HEK293T (cell line): ENCODE results near the gene CCIN.

Experiments used
- CTCF ChIA-PET: fragments of 350-600 bp; formaldehyde crosslinking; extraction: SDS; loops from one replicate; lab custom pipeline; 2021; ENCODE audit warnings: antibody characterized with exemption, inconsistent platforms; lab: Yijun Ruan, JAX
- POLR2A ChIA-PET: fragments of 350-600 bp; formaldehyde crosslinking; extraction: SDS; loops from one replicate; lab custom pipeline; 2020; ENCODE audit warnings: antibody characterized with exemption, inconsistent platforms; lab: Yijun Ruan, JAX
- DNase-seq: peaks from one replicate; pipeline ENCODE4 v3.0.0; 2012; ENCODE audit warnings: mixed read lengths; ENCODE audit errors: extremely low spot score
- ARNT ChIP-seq: fragments of 450-650 bp; IDR thresholded peaks from 2 replicates; pipeline ENCODE4 v1.6.1; 2017; ENCODE audit warnings: mild to moderate bottlenecking
- BHLHE40 ChIP-seq: fragments of 450-650 bp; IDR thresholded peaks from 2 replicates; pipeline ENCODE4 v1.6.1; 2016; ENCODE audit warnings: mild to moderate bottlenecking, moderate library complexity, borderline replicate concordance
- CTBP1 ChIP-seq: fragments of 450-650 bp; IDR thresholded peaks from 2 replicates; pipeline ENCODE4 v1.6.1; 2016; ENCODE audit warnings: borderline replicate concordance
- ELF4 ChIP-seq: fragments of 450-650 bp; IDR thresholded peaks from 2 replicates; pipeline ENCODE4 v1.6.1; 2017; ENCODE audit warnings: antibody characterized with exemption
- FOXA1 ChIP-seq: fragments of 450-650 bp; IDR thresholded peaks from 2 replicates; pipeline ENCODE4 v1.6.1; 2016; ENCODE audit warnings: mild to moderate bottlenecking
- FOXK2 ChIP-seq: fragments of 450-650 bp; IDR thresholded peaks from 2 replicates; pipeline ENCODE4 v1.6.1; 2016; ENCODE audit warnings: mild to moderate bottlenecking
- FOXM1 ChIP-seq: fragments of 450-650 bp; IDR thresholded peaks from 2 replicates; pipeline ENCODE4 v1.6.1; 2017; ENCODE audit warnings: mild to moderate bottlenecking, borderline replicate concordance
- HDGF ChIP-seq: fragments of 450-650 bp; IDR thresholded peaks from 2 replicates; pipeline ENCODE4 v1.6.1; 2017; ENCODE audit warnings: antibody characterized with exemption, borderline replicate concordance
- L3MBTL2 ChIP-seq: fragments of 450-650 bp; conservative IDR thresholded peaks from 2 replicates; pipeline ENCODE4 v1.6.1; 2016; ENCODE audit warnings: mild to moderate bottlenecking
- LEF1 ChIP-seq: fragments of 450-650 bp; IDR thresholded peaks from 2 replicates; pipeline ENCODE4 v1.6.1; 2017; ENCODE audit warnings: mild to moderate bottlenecking, borderline replicate concordance
- NFRKB ChIP-seq: fragments of 450-650 bp; IDR thresholded peaks from 2 replicates; pipeline ENCODE4 v1.6.1; 2016; ENCODE audit warnings: mild to moderate bottlenecking, moderate library complexity
- SP1 ChIP-seq: fragments of 450-650 bp; IDR thresholded peaks from 2 replicates; pipeline ENCODE4 v1.6.1; 2017
- SUZ12 ChIP-seq: fragments of 450-650 bp; IDR thresholded peaks from 2 replicates; pipeline ENCODE4 v1.6.1; 2016; ENCODE audit warnings: mild to moderate bottlenecking
- TARDBP ChIP-seq: fragments of 450-650 bp; IDR thresholded peaks from 2 replicates; pipeline ENCODE4 v1.6.1; 2016
- ZNF384 ChIP-seq: fragments of 450-650 bp; IDR thresholded peaks from 2 replicates; pipeline ENCODE4 v1.6.1; 2016
- TF ChIP-seq, protein P1 (sequence below): fragments of 450-650 bp; IDR thresholded peaks from 2 replicates; pipeline ENCODE4 v1.6.1; 2016

Gene CCIN

DNA sequence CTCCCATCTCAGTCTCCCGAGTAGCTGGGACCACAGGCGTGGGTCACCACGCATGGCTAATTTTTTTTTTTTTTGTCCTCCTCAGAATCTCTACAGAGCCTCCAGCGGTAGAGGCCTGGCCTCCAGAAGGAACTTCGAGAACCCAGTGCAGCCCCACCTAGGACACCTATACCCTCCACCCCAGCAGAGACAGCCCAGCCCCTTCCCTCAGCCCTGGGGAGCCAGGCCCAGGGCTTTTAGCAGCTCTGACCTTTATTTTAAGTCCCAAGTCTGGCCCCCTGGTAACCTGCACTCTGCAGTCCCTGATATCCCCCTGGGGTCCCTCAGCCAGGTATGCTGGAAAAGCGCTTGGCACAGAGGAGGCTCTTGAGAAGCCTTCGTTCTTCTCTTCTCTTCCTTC, 27.4 kb upstream of the CCIN start:
- ChIA-PET CTCF (no interaction called here), POLR2A (no interaction called here)
- no peak for DNase-seq
- no peak for TF ChIP-seq TARDBP
- TF ChIP-seq SP1 = no peak
- TF ChIP-seq, protein P1, sequence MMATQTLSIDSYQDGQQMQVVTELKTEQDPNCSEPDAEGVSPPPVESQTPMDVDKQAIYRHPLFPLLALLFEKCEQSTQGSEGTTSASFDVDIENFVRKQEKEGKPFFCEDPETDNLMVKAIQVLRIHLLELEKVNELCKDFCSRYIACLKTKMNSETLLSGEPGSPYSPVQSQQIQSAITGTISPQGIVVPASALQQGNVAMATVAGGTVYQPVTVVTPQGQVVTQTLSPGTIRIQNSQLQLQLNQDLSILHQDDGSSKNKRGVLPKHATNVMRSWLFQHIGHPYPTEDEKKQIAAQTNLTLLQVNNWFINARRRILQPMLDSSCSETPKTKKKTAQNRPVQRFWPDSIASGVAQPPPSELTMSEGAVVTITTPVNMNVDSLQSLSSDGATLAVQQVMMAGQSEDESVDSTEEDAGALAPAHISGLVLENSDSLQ = no peak
- TF ChIP-seq L3MBTL2 = no peak
- TF ChIP-seq NFRKB = no peak

GRCh38 chr9:36142510-36143244, 26.5 kb upstream of the CCIN start:
- DNase-seq = no peak
- no peak for TF ChIP-seq ZNF384
- TF ChIP-seq FOXA1 = no peak
- no peak for TF ChIP-seq FOXK2
- no peak for TF ChIP-seq HDGF
- no peak for TF ChIP-seq BHLHE40
- TF ChIP-seq CTBP1 = no peak
- TF ChIP-seq, protein P1 = no peak
- TF ChIP-seq L3MBTL2 = no peak
- no peak for TF ChIP-seq TARDBP
- TF ChIP-seq SUZ12 = no peak
- no peak for TF ChIP-seq FOXM1
- TF ChIP-seq NFRKB = no peak
- no peak for TF ChIP-seq ELF4
- TF ChIP-seq ARNT = no peak
- TF ChIP-seq LEF1 = no peak
- no peak for TF ChIP-seq SP1
- CTCF ChIA-PET = no interaction called here

DNA sequence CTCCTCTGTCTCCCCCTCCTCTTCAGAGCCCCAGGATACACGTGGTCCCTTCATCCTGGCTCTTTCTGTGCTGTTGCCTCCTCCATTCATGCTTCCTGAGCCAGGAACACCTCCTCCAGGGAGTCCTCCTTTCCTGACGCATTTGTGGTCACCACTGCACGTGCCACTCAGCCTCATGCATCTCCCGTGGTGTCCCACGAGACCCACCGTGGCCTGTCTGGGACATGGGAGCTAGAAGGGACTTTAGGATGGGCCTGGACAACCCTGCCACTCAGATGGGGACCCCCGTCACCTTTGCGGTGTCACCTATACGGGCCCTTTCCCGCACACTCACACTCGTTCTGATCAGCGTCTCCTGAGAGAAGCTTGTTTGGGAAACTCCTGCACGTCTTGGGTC, 25.9 kb upstream of the CCIN start:
- POLR2A ChIA-PET = no interaction called here
- DNase-seq = no peak
- TF ChIP-seq TARDBP (no peak), BHLHE40 (no peak), HDGF (no peak), NFRKB (no peak)
- CTCF ChIA-PET = no interaction called here

More at GRCh38 chr9:36142510-36143244, 26.5 kb upstream of the CCIN start:
- POLR2A ChIA-PET = no interaction called here

GRCh38 chr9:36144309-36145232, 24.6 kb upstream of the CCIN start:
- no peak for TF ChIP-seq HDGF
- TF ChIP-seq ARNT = no peak
- TF ChIP-seq BHLHE40 = no peak
- no peak for TF ChIP-seq SP1
- no peak for TF ChIP-seq CTBP1
- no peak for TF ChIP-seq FOXA1
- TF ChIP-seq NFRKB = no peak
- no peak for TF ChIP-seq LEF1
- no peak for TF ChIP-seq ELF4
- TF ChIP-seq L3MBTL2 = no peak
- TF ChIP-seq SUZ12 = no peak
- no peak for TF ChIP-seq TARDBP
- no peak for TF ChIP-seq ZNF384
- TF ChIP-seq FOXK2 = no peak
- TF ChIP-seq FOXM1 = no peak
- TF ChIP-seq, protein P1 = no peak
- ChIA-PET POLR2A (no interaction called here), CTCF (no interaction called here)
- DNase-seq = no peak

GRCh38 chr9:36145970-36146369, 23.2 kb upstream of the CCIN start:
- no peak for DNase-seq
- ChIA-PET CTCF (no interaction called here), POLR2A (no interaction called here)
- no peak for TF ChIP-seq FOXK2

DNA sequence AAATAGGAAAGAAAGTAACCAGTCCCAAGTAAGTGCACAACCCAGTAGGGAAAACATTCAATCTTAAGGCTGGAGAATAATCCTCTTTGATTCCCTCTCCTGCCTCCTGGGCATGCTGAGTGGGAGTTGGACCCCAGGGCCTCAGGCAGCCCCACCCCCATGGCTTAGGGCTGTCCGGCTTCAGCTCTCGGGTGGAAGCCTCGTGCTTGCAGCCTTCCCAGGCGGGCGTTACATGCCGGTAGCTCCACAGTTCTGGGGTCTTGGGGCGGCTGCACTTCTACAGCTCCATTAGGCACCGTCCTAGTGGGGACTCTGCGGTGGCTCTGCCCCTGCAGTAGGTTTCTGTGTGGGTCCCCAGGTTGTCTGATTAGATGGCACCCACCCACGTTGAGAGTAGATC, 22.5 kb upstream of the CCIN start:
- POLR2A ChIA-PET = interaction anchor here (1.4 kb wide), 1 partner anchor 44 kb away, joined by 3 read pairs; the partner anchor contains the start of gene CLTA
- DNase-seq = no peak
- no peak for TF ChIP-seq FOXM1
- no peak for TF ChIP-seq BHLHE40
- TF ChIP-seq SUZ12 = no peak
- TF ChIP-seq HDGF = no peak
- no peak for TF ChIP-seq FOXK2
- no peak for TF ChIP-seq FOXA1
- TF ChIP-seq LEF1 = no peak
- no peak for TF ChIP-seq NFRKB
- TF ChIP-seq SP1 = no peak
- no peak for TF ChIP-seq ARNT
- CTCF ChIA-PET = no interaction called here
